SK-N-SH treated with all-trans-retinoic acid at 6 μM for 48 hours (cell line): ENCODE data around the gene ARHGAP15.

Source experiments
- ATAC-seq: fragments of 200-7000 bp; cut with Tn5 transposase; 3 replicates; pipeline ENCODE4 v1.9.1; 2020; ENCODE audit warnings: mild to moderate bottlenecking, moderate library complexity
- ARNTL ChIP-seq: fragments of 450-650 bp; formaldehyde crosslinking; IDR thresholded peaks from 2 replicates; pipeline ENCODE4 v1.5.0; 2020; ENCODE audit warnings: low read depth, mild to moderate bottlenecking, moderate library complexity, borderline replicate concordance
- BACH2 ChIP-seq: fragments of 250-450 bp; sonication (Bioruptor Pico); IDR thresholded peaks from 2 replicates; pipeline ENCODE4 v1.9.0; 2021; ENCODE audit warnings: mild to moderate bottlenecking, borderline replicate concordance
- CSDC2 ChIP-seq: fragments of 250-450 bp; sonication (Bioruptor Pico); IDR thresholded peaks from 2 replicates; pipeline ENCODE4 v1.5.0; 2020; ENCODE audit warnings: mild to moderate bottlenecking, moderate library complexity
- ESRRG ChIP-seq: fragments of 250-450 bp; sonication (Bioruptor Pico); IDR thresholded peaks from 2 replicates; pipeline ENCODE4 v1.6.1; 2021; ENCODE audit warnings: mild to moderate bottlenecking
- GLIS3 ChIP-seq: fragments of 250-450 bp; sonication (Bioruptor Pico); IDR thresholded peaks from 2 replicates; pipeline ENCODE4 v1.5.0; 2020; ENCODE audit warnings: mild to moderate bottlenecking, moderate library complexity
- ISL1 ChIP-seq: fragments of 250-450 bp; sonication (Bioruptor Pico); IDR thresholded peaks from 2 replicates; pipeline ENCODE4 v2.1.2; 2022; ENCODE audit warnings: mild to moderate bottlenecking, moderate library complexity
- OSR1 ChIP-seq: fragments of 250-450 bp; sonication (Bioruptor Pico); IDR thresholded peaks from 2 replicates; pipeline ENCODE4 v1.8.0; 2022; ENCODE audit warnings: moderate library complexity, mild to moderate bottlenecking, inconsistent platforms
- RARB ChIP-seq: fragments of 250-450 bp; sonication (Bioruptor Pico); IDR thresholded peaks from 2 replicates; pipeline ENCODE4 v1.8.0; 2021; ENCODE audit warnings: mild to moderate bottlenecking, moderate library complexity
- SNAI2 ChIP-seq: fragments of 250-450 bp; sonication (Bioruptor Pico); IDR thresholded peaks from 2 replicates; pipeline ENCODE4 v1.5.0; 2020; ENCODE audit warnings: mild to moderate bottlenecking, moderate library complexity
- TCF4 ChIP-seq: fragments of 250-450 bp; sonication (Bioruptor Pico); IDR thresholded peaks from 2 replicates; pipeline ENCODE4 v1.8.0; 2021; ENCODE audit warnings: mild to moderate bottlenecking, moderate library complexity, borderline replicate concordance
- TOX ChIP-seq: fragments of 250-450 bp; sonication (Bioruptor Pico); IDR thresholded peaks from 2 replicates; pipeline ENCODE4 v1.8.0; 2021; ENCODE audit warnings: mild to moderate bottlenecking, moderate library complexity, borderline replicate concordance
- ZC3H10 ChIP-seq: fragments of 250-450 bp; sonication (Bioruptor Pico); IDR thresholded peaks from 2 replicates; pipeline ENCODE4 v1.5.1; 2021; ENCODE audit warnings: mild to moderate bottlenecking, moderate library complexity
- ZFP3 ChIP-seq: fragments of 250-450 bp; sonication (Bioruptor Pico); IDR thresholded peaks from 2 replicates; pipeline ENCODE4 v1.5.0; 2020; ENCODE audit warnings: mild to moderate bottlenecking, moderate library complexity
- ZFP30 ChIP-seq: fragments of 450-650 bp; formaldehyde crosslinking; IDR thresholded peaks from 2 replicates; pipeline ENCODE4 v1.5.0; 2022; ENCODE audit warnings: mild to moderate bottlenecking, moderate library complexity
- ZNF565 ChIP-seq: fragments of 450-650 bp; formaldehyde crosslinking; conservative IDR thresholded peaks from 2 replicates; pipeline ENCODE4 v1.5.0; 2020; ENCODE audit warnings: low read depth, mild to moderate bottlenecking, moderate library complexity
- ZNF70 ChIP-seq: fragments of 450-650 bp; formaldehyde crosslinking; IDR thresholded peaks from 2 replicates; pipeline ENCODE4 v1.5.0; 2020; ENCODE audit warnings: mild to moderate bottlenecking, moderate library complexity
- ZNF8 ChIP-seq: fragments of 450-650 bp; formaldehyde crosslinking; IDR thresholded peaks from 2 replicates; pipeline ENCODE4 v1.5.0; 2020; ENCODE audit warnings: mild to moderate bottlenecking, moderate library complexity
- TF ChIP-seq, protein P1 (sequence below): fragments of 250-450 bp; sonication (Bioruptor Pico); IDR thresholded peaks from 2 replicates; pipeline ENCODE4 v1.5.0; 2020; ENCODE audit warnings: mild to moderate bottlenecking, moderate library complexity
- TF ChIP-seq, protein P2 (sequence below): fragments of 250-450 bp; sonication (Bioruptor Pico); IDR thresholded peaks from 2 replicates; pipeline ENCODE4 v1.8.0; 2020; ENCODE audit warnings: mild to moderate bottlenecking, moderate library complexity, borderline replicate concordance
- TF ChIP-seq, protein P3 (sequence below): fragments of 250-450 bp; sonication (Bioruptor Pico); IDR thresholded peaks from 2 replicates; pipeline ENCODE4 v1.8.0; 2021; ENCODE audit warnings: low read depth, mild to moderate bottlenecking, moderate library complexity, borderline replicate concordance
- TF ChIP-seq, protein P4 (sequence below): fragments of 250-450 bp; sonication (Bioruptor Pico); IDR thresholded peaks from 2 replicates; pipeline ENCODE4 v1.5.1; 2021; ENCODE audit warnings: mild to moderate bottlenecking, moderate library complexity

Gene ARHGAP15

DNA sequence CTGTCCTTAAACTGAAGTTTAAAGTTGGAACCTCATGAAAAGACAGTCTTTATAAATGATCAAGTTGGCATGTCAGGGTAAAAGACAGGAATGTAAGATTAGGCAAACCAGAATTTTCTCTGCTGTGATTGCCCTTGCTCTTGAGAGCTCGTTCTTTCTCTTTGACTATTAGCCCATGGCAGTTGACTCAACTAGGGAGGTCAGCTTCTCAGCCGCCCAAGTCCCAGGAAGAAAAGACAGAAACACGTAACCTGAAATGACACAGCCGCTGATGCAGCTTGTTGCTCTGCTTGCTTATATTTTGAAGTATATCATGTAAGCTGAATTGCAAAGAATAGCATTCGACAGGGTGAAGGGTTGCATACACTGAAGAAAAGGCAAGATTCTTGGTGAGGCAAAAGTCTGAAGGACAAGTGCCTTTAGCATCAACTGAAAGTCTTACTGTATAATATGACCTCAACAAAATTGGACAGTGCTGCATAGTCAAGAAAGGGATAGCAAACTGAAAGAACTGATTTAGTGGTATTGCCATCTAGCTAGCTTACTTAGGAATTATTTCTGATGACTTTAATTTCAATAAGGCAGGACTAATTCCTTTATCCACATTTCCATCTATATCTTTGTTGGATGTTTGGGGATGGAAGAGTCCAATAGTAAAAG, 54.7 kb downstream of the ARHGAP15 start:
- ATAC-seq = no peak
- TF ChIP-seq ISL1 (CRISPR knock-in tag) (no peak), ESRRG (CRISPR knock-in tag) (no peak), GLIS3 (CRISPR knock-in tag) (no peak), ZFP3 (CRISPR knock-in tag) (no peak), OSR1 (CRISPR knock-in tag) (no peak), RARB (CRISPR knock-in tag) (no peak), ARNTL (CRISPR knock-in tag) (no peak)
- TF ChIP-seq, protein P1, sequence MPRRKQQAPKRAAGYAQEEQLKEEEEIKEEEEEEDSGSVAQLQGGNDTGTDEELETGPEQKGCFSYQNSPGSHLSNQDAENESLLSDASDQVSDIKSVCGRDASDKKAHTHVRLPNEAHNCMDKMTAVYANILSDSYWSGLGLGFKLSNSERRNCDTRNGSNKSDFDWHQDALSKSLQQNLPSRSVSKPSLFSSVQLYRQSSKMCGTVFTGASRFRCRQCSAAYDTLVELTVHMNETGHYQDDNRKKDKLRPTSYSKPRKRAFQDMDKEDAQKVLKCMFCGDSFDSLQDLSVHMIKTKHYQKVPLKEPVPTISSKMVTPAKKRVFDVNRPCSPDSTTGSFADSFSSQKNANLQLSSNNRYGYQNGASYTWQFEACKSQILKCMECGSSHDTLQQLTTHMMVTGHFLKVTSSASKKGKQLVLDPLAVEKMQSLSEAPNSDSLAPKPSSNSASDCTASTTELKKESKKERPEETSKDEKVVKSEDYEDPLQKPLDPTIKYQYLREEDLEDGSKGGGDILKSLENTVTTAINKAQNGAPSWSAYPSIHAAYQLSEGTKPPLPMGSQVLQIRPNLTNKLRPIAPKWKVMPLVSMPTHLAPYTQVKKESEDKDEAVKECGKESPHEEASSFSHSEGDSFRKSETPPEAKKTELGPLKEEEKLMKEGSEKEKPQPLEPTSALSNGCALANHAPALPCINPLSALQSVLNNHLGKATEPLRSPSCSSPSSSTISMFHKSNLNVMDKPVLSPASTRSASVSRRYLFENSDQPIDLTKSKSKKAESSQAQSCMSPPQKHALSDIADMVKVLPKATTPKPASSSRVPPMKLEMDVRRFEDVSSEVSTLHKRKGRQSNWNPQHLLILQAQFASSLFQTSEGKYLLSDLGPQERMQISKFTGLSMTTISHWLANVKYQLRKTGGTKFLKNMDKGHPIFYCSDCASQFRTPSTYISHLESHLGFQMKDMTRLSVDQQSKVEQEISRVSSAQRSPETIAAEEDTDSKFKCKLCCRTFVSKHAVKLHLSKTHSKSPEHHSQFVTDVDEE (CRISPR knock-in tag) = no peak
- TF ChIP-seq, protein P2, sequence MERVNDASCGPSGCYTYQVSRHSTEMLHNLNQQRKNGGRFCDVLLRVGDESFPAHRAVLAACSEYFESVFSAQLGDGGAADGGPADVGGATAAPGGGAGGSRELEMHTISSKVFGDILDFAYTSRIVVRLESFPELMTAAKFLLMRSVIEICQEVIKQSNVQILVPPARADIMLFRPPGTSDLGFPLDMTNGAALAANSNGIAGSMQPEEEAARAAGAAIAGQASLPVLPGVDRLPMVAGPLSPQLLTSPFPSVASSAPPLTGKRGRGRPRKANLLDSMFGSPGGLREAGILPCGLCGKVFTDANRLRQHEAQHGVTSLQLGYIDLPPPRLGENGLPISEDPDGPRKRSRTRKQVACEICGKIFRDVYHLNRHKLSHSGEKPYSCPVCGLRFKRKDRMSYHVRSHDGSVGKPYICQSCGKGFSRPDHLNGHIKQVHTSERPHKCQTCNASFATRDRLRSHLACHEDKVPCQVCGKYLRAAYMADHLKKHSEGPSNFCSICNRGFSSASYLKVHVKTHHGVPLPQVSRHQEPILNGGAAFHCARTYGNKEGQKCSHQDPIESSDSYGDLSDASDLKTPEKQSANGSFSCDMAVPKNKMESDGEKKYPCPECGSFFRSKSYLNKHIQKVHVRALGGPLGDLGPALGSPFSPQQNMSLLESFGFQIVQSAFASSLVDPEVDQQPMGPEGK (CRISPR knock-in tag) = no peak

DNA sequence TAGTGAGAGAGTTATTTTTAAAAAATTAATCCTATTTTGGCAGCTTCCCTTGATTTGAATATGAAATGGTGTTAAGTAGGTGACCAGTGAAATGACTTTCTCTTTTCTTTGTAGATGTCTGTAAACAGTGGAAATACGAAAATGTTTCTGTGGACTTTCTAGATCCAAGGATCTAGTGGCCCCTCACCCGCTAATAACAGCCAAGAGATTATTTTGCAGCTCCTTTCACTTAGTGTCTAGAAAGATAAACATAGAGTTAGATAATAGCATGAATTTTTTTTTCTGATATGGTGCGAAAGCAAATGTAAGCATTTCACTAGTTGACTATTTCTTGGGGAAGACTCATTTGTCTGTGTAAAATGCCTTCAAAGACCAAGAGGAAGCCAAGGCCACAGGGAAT, 57.7 kb downstream of the ARHGAP15 start:
- no peak for ATAC-seq
- TF ChIP-seq BACH2 (no peak), ZNF565 (no peak), ISL1 (CRISPR knock-in tag) (no peak), SNAI2 (CRISPR knock-in tag) (no peak), RARB (CRISPR knock-in tag) (no peak), ZNF70 (CRISPR knock-in tag) (no peak), TCF4 (CRISPR knock-in tag) (no peak), ZC3H10 (no peak), CSDC2 (CRISPR knock-in tag) (no peak), ESRRG (CRISPR knock-in tag) (no peak), GLIS3 (CRISPR knock-in tag) (no peak), OSR1 (CRISPR knock-in tag) (no peak)
- TF ChIP-seq, protein P3, sequence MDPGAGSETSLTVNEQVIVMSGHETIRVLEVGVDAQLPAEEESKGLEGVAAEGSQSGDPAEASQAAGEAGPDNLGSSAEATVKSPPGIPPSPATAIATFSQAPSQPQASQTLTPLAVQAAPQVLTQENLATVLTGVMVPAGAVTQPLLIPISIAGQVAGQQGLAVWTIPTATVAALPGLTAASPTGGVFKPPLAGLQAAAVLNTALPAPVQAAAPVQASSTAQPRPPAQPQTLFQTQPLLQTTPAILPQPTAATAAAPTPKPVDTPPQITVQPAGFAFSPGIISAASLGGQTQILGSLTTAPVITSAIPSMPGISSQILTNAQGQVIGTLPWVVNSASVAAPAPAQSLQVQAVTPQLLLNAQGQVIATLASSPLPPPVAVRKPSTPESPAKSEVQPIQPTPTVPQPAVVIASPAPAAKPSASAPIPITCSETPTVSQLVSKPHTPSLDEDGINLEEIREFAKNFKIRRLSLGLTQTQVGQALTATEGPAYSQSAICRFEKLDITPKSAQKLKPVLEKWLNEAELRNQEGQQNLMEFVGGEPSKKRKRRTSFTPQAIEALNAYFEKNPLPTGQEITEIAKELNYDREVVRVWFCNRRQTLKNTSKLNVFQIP (CRISPR knock-in tag) = no peak
- TF ChIP-seq, protein P4, sequence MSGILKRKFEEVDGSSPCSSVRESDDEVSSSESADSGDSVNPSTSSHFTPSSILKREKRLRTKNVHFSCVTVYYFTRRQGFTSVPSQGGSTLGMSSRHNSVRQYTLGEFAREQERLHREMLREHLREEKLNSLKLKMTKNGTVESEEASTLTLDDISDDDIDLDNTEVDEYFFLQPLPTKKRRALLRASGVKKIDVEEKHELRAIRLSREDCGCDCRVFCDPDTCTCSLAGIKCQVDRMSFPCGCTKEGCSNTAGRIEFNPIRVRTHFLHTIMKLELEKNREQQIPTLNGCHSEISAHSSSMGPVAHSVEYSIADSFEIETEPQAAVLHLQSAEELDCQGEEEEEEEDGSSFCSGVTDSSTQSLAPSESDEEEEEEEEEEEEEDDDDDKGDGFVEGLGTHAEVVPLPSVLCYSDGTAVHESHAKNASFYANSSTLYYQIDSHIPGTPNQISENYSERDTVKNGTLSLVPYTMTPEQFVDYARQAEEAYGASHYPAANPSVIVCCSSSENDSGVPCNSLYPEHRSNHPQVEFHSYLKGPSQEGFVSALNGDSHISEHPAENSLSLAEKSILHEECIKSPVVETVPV = no peak
- TF ChIP-seq, all 23 proteins: peak for 0

DNA sequence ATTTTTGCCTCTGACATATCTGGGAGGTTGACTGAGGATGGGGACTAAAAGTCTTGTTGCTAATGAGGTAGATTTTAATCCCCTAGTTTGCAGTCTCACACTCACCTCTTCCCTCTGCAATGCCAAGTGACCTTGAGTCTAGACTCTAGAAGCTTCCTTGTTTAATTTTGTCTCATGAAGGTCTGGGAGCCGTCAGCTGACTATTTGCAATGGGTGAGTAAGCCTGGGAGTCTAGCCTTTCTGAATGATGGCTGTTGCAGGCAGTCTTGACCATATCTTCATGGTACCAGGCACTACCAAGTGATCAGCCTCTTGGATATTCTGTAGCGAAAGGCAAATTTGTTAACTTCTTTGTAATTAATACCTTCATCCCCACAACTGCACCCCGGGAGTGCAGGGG, 61.2 kb downstream of the ARHGAP15 start:
- ATAC-seq = no peak
- TF ChIP-seq, protein P1 (CRISPR knock-in tag) = no peak
- TF ChIP-seq ISL1 (CRISPR knock-in tag) = no peak
- no peak for TF ChIP-seq SNAI2 (CRISPR knock-in tag)
- TF ChIP-seq ZFP30 = no peak
- no peak for TF ChIP-seq ZNF8 (CRISPR knock-in tag)
- no peak for TF ChIP-seq ZNF70 (CRISPR knock-in tag)
- TF ChIP-seq, protein P4 = no peak
- TF ChIP-seq BACH2 = no peak
- no peak for TF ChIP-seq ARNTL (CRISPR knock-in tag)
- TF ChIP-seq, protein P3 (CRISPR knock-in tag) = no peak
- TF ChIP-seq ZC3H10 = no peak
- no peak for TF ChIP-seq GLIS3 (CRISPR knock-in tag)
- no peak for TF ChIP-seq TOX (CRISPR knock-in tag)
